Neural cell (in vitro differentiated cells): ENCODE results near the gene SMARCB1. TPM values are rescaled to one million over a fixed set of nuclear protein-coding genes. Genes with fewer than 3 reads are reported as not detected.

ENCODE experiments used
- H2AFZ ChIP-seq: fragments of 200-600, 300-800 bp; sonication (generic), shearing (Covaris generic); 2 replicates; pipeline ENCODE4 v1.6.0; 2014; ENCODE audit warnings: low read depth, mild to moderate bottlenecking, antibody characterized with exemption, low read length, moderate library complexity
- H3F3A ChIP-seq: fragments of 200-600 bp; shearing (Covaris generic); 2 replicates; pipeline ENCODE4 v1.6.1; 2016; ENCODE audit warnings: mild to moderate bottlenecking, moderate library complexity, mixed read lengths, antibody characterized with exemption, low read length; ENCODE audit not compliant: insufficient read depth, poor library complexity, severe bottlenecking
- H3K27ac ChIP-seq: fragments of 200-600, 300-800 bp; sonication (generic), shearing (Covaris generic); 2 replicates; pipeline ENCODE4 v1.5.1; 2014; ENCODE audit warnings: mild to moderate bottlenecking, low read length, moderate library complexity
- H3K27me3 ChIP-seq: fragments of 300-800, 200-600 bp; sonication (generic), shearing (Covaris generic); 2 replicates; pipeline ENCODE4 v1.6.0; 2014; ENCODE audit warnings: mild to moderate bottlenecking, low read depth, low read length, moderate library complexity; ENCODE audit not compliant: insufficient read depth
- H3K36me3 ChIP-seq: fragments of 300-800, 200-600 bp; sonication (generic), shearing (Covaris generic); 2 replicates; pipeline ENCODE4 v1.5.1; 2014; ENCODE audit warnings: mild to moderate bottlenecking, antibody characterized with exemption, low read length, moderate library complexity; ENCODE audit not compliant: insufficient read depth
- H3K4me2 ChIP-seq: fragments of 300-800, 200-600 bp; sonication (generic), shearing (Covaris generic); 2 replicates; pipeline ENCODE4 v1.6.0; 2014; ENCODE audit warnings: mild to moderate bottlenecking, low read length
- H3K4me3 ChIP-seq: fragments of 300-800, 200-600 bp; sonication (generic), shearing (Covaris generic); 2 replicates; pipeline ENCODE4 v1.5.1; 2014; ENCODE audit warnings: mild to moderate bottlenecking, low read length, moderate library complexity
- H3K79me2 ChIP-seq: fragments of 200-600 bp; shearing (Covaris generic); replicated peaks from 2 replicates; pipeline ENCODE4 v1.6.0; 2014; ENCODE audit warnings: mild to moderate bottlenecking, low read length, moderate library complexity; ENCODE audit not compliant: insufficient read depth
- H3K9ac ChIP-seq: fragments of 300-800, 200-600 bp; sonication (generic), shearing (Covaris generic); 2 replicates; pipeline ENCODE4 v1.6.1; 2016; ENCODE audit warnings: mild to moderate bottlenecking, low read length, mixed read lengths
- H3K9me2 ChIP-seq: fragments of 200-600 bp; shearing (Covaris generic); 2 replicates; pipeline ENCODE4 v1.6.1; 2016; ENCODE audit warnings: mild to moderate bottlenecking, low read length, mixed read lengths; ENCODE audit not compliant: insufficient read depth
- H3K9me3 ChIP-seq: fragments of 200-600, 300-800 bp; sonication (generic), shearing (Covaris generic); 2 replicates; pipeline ENCODE4 v1.6.1; 2016; ENCODE audit warnings: mild to moderate bottlenecking, mixed run types, low read length, moderate library complexity, mixed read lengths
- H4K20me1 ChIP-seq: fragments of 200-600 bp; shearing (Covaris generic); 2 replicates; pipeline ENCODE4 v1.6.1; 2016; ENCODE audit warnings: mild to moderate bottlenecking, mixed run types; ENCODE audit not compliant: insufficient read depth
- EP300 ChIP-seq: fragments of 450-650 bp; conservative IDR thresholded peaks from 2 replicates; pipeline ENCODE4 v1.6.1; 2014; ENCODE audit warnings: antibody characterized with exemption, mild to moderate bottlenecking, moderate library complexity; ENCODE audit not compliant: poor library complexity, severe bottlenecking
- EZH2 ChIP-seq: fragments of 200-600, 300-800 bp; shearing (Covaris generic), sonication (generic); IDR thresholded peaks from 2 replicates; pipeline ENCODE4 v1.6.1; 2014; ENCODE audit warnings: antibody characterized with exemption, low read length, borderline replicate concordance, mild to moderate bottlenecking; ENCODE audit not compliant: insufficient read depth, poor library complexity, severe bottlenecking
- MXI1 ChIP-seq: fragments of 450-650 bp; conservative IDR thresholded peaks from 2 replicates; pipeline ENCODE4 v1.6.1; 2014; ENCODE audit warnings: antibody characterized with exemption, mild to moderate bottlenecking; ENCODE audit not compliant: poor library complexity, severe bottlenecking
- POLR2AphosphoS5 ChIP-seq: IDR thresholded peaks from 2 replicates; pipeline ENCODE4 v1.6.1; 2012
- RAD21 ChIP-seq: fragments of 450-650 bp; conservative IDR thresholded peaks from 2 replicates; pipeline ENCODE4 v1.6.1; 2014; ENCODE audit warnings: antibody characterized with exemption, mild to moderate bottlenecking, moderate library complexity
- REST ChIP-seq: IDR thresholded peaks from 2 replicates; pipeline ENCODE4 v1.6.1; 2012; ENCODE audit warnings: borderline replicate concordance
- SMC3 ChIP-seq: fragments of 450-650 bp; conservative IDR thresholded peaks from 2 replicates; pipeline ENCODE4 v1.6.1; 2014; ENCODE audit warnings: antibody characterized with exemption, mild to moderate bottlenecking, moderate library complexity; ENCODE audit not compliant: poor library complexity
- TAF1 ChIP-seq: IDR thresholded peaks from 2 replicates; pipeline ENCODE4 v1.6.1; 2012; ENCODE audit warnings: low read depth
- polyA plus RNA-seq: library from polyadenylated mRNA; depleted of rRNA; stranded (reverse); fragments of >200 nt; gene quantifications from 2 replicates; pipeline ENCODE4 v1.2.3, GENCODE V29; 2014
- TF ChIP-seq, protein P1 (sequence below): fragments of 450-650 bp; IDR thresholded peaks from 2 replicates; pipeline ENCODE4 v1.5.1; 2014; ENCODE audit warnings: antibody characterized with exemption, mild to moderate bottlenecking, moderate library complexity; ENCODE audit not compliant: poor library complexity, severe bottlenecking

The SMARCB1 gene
- polyA plus RNA-seq, 1 donor from 2014 or later = 97.5 TPM

DNA sequence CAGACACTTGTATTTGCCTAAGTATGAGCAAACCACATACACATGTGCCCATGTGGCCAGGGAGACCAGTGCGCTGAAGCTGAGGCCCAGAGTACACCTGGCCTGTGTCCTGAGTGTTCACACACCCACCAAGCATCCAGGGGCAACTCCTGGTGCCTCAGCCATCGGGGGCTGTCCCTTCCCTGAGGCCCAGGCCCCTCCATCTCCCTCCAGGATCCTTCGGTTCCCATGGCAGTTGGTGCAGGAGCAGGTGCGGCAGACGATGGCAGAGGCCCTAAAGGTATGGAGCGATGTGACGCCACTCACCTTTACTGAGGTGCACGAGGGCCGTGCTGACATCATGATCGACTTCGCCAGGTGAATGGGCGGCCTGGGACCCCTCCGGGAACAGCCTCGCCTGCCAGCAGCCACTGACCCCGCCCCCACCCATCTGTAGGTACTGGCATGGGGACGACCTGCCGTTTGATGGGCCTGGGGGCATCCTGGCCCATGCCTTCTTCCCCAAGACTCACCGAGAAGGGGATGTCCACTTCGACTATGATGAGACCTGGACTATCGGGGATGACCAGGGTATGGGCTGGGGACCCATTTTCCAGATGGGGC, 6.5 kb upstream of the SMARCB1 start:
- no peaks in the 10 kb centered on the region for H3F3A ChIP-seq
- TF ChIP-seq, protein P1, sequence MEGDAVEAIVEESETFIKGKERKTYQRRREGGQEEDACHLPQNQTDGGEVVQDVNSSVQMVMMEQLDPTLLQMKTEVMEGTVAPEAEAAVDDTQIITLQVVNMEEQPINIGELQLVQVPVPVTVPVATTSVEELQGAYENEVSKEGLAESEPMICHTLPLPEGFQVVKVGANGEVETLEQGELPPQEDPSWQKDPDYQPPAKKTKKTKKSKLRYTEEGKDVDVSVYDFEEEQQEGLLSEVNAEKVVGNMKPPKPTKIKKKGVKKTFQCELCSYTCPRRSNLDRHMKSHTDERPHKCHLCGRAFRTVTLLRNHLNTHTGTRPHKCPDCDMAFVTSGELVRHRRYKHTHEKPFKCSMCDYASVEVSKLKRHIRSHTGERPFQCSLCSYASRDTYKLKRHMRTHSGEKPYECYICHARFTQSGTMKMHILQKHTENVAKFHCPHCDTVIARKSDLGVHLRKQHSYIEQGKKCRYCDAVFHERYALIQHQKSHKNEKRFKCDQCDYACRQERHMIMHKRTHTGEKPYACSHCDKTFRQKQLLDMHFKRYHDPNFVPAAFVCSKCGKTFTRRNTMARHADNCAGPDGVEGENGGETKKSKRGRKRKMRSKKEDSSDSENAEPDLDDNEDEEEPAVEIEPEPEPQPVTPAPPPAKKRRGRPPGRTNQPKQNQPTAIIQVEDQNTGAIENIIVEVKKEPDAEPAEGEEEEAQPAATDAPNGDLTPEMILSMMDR = no peak
- no peak for TF ChIP-seq EZH2
- no peak for TF ChIP-seq SMC3
- TF ChIP-seq RAD21 = no peak
- no peak overlapping the region for H3K27ac ChIP-seq
- no peak overlapping the region for H3K4me2 ChIP-seq
- H2AFZ ChIP-seq = no peak overlapping the region
- H4K20me1 ChIP-seq = no peaks in the 10 kb centered on the region
- no peaks in the 10 kb centered on the region for H3K36me3 ChIP-seq
- no peak overlapping the region for H3K9ac ChIP-seq
- H3K9me3 ChIP-seq = no peaks in the 10 kb centered on the region
- no peak overlapping the region for H3K4me3 ChIP-seq
- H3K9me2 ChIP-seq = no peaks in the 10 kb centered on the region
- no peaks in the 10 kb centered on the region for H3K79me2 ChIP-seq
- no peaks in the 10 kb centered on the region for H3K27me3 ChIP-seq

- H3K79me2 ChIP-seq = no peaks in the 10 kb centered on the region
- H2AFZ ChIP-seq = no peak overlapping the region
- no peaks in the 10 kb centered on the region for H3F3A ChIP-seq
- TF ChIP-seq POLR2AphosphoS5 = no peak
- TF ChIP-seq MXI1 = no peak
- TF ChIP-seq EZH2 = no peak
- TF ChIP-seq RAD21 = no peak
- TF ChIP-seq SMC3 = no peak
- H4K20me1 ChIP-seq = no peaks in the 10 kb centered on the region
- no peaks in the 10 kb centered on the region for H3K36me3 ChIP-seq
- H3K4me3 ChIP-seq = no peak overlapping the region
- no peak overlapping the region for H3K4me2 ChIP-seq
- no peaks in the 10 kb centered on the region for H3K9me3 ChIP-seq
- H3K27me3 ChIP-seq = no peaks in the 10 kb centered on the region
- no peak overlapping the region for H3K9ac ChIP-seq
- no peaks in the 10 kb centered on the region for H3K9me2 ChIP-seq
- H3K27ac ChIP-seq = no peak overlapping the region
Observed at GRCh38 chr22:23781065-23781464, 5.7 kb upstream of the SMARCB1 start.

GRCh38 chr22:23781511-23782183, 5.1 kb upstream of the SMARCB1 start:
- H2AFZ ChIP-seq = no peak overlapping the region

More at GRCh38 chr22:23781511-23782183, 5.1 kb upstream of the SMARCB1 start:
- no peaks in the 10 kb centered on the region for H4K20me1 ChIP-seq
- no peak overlapping the region for H3K4me2 ChIP-seq
- H3K36me3 ChIP-seq = no peaks in the 10 kb centered on the region
- H3K9me3 ChIP-seq = no peaks in the 10 kb centered on the region
- H3F3A ChIP-seq = no peaks in the 10 kb centered on the region
- no peaks in the 10 kb centered on the region for H3K27me3 ChIP-seq
- no peak for TF ChIP-seq SMC3
- TF ChIP-seq, protein P1 = no peak
- no peak for TF ChIP-seq MXI1
- TF ChIP-seq RAD21 = no peak
- no peak for TF ChIP-seq EZH2
- no peak for TF ChIP-seq EP300
- TF ChIP-seq TAF1 = no peak
- TF ChIP-seq REST = no peak
- no peaks in the 10 kb centered on the region for H3K9me2 ChIP-seq
- no peak overlapping the region for H3K27ac ChIP-seq
- no peak overlapping the region for H3K4me3 ChIP-seq
- no peaks in the 10 kb centered on the region for H3K79me2 ChIP-seq
- no peak overlapping the region for H3K9ac ChIP-seq
